SH-SY5Y (cell line): ENCODE measurements around the gene ZBTB4.

Source experiments
- GATA2 ChIP-seq: IDR thresholded peaks from 2 replicates; pipeline ENCODE4 v1.6.1; 2011; ENCODE audit warnings: mild to moderate bottlenecking, low read depth, low read length
- GATA3 ChIP-seq: IDR thresholded peaks from 2 replicates; pipeline ENCODE4 v1.6.1; 2011; ENCODE audit warnings: low read depth, mild to moderate bottlenecking, low read length, moderate library complexity

DNA sequence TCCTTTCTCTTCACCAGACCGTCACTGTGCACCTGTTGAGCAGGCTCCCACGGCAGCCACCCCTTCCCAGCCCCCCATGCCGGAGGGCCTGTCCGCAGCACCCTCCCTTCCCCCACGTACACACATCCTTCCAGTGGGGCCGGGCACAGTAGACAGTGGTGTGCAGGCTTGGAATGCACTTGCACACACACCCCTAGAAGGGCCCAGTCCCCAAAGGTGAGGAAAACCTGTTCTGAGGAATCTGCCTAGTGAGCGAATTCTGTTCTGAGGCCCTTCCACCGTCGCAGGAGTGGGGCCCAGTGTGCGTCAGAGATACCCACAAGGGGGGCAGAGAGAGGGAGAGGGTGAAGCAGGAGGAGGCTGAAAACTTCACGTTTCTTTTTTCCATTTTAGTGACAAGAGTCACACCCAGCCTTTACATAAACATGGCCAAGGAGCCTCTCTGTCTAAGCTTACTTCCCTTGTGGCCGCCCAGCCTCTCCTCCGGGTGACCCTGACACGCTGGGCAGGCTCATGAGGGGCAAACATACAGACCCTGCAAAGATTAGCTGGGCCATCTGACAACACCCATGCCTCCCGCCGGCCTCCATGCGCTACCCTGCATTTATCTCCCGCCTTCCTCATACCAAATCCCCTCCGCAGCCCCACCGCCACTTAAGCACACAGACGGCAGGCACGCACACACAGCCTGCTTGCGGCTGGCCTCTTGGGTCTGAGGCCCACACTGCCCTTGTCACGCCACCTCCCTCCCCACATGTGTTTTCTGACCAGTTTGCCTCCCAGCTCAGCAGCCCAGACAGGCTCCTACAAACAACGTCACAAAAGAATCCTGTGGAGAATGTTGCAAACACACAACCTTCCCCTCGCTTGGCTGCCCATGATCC, 1.8 kb downstream of the ZBTB4 start:
- TF ChIP-seq GATA2 (no peak), GATA3 (no peak)
